ENCODE results near the gene UACA. TPM values are rescaled to one million over a fixed set of nuclear protein-coding genes. Genes with fewer than 3 reads are reported as not detected.

UACA gene
- total RNA-seq, 1 experiment from 2014 or later = 38.0 TPM

DNA sequence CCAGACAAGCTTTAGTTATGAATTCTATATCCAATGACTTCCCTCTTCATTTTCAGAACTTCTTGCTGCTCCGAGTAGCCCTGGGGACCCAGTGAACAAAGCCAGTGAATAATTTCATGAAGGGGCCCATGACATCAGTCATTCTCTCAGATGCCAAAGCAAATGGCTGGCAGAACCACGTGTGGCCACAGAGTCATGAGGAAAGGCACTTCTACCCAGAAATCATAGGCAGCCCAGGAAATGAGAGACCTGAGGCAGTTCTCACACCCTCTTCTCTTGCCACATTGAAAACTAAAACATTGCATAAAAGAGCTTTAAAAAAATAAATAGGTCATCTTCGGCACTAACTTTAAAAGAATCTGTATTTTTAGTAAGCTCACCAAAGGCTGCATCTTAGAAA, 4.3 kb upstream of the UACA start:
- Histone ChIP-seq H2BK5ac (ENCODE audit: insufficient read length, low read length) (no peak overlapping the region), H3K23me2 (ENCODE audit: insufficient read length, low read depth, low read length, poor library complexity, severe bottlenecking) (no peaks in the 10 kb centered on the region), H3K4ac (ENCODE audit: low read depth, low read length) (no peak overlapping the region), H3K18ac (ENCODE audit: insufficient read length, low read depth, low read length) (no peak overlapping the region), H3K79me2 (ENCODE audit: insufficient read depth, low read length) (no peaks in the 10 kb centered on the region), H2BK12ac (ENCODE audit: insufficient read length, low read depth, low read length) (no peak overlapping the region), H3K4me2 (ENCODE audit: insufficient read depth, insufficient read length, low read length) (no peak overlapping the region), H2AK5ac (ENCODE audit: insufficient read length, low read length) (no peak overlapping the region), H4K5ac (ENCODE audit: insufficient read length, low read depth, low read length) (no peak overlapping the region), H3T11ph (ENCODE audit: low read length) (no peak overlapping the region), H3K4me1 (ENCODE audit: insufficient read depth, low read length) (no peaks in the 10 kb centered on the region), H3K23ac (ENCODE audit: insufficient read length, low read depth, low read length) (no peak overlapping the region), H4K8ac (replicated peaks; ENCODE audit: insufficient read length, low read depth, low read length) (no peak overlapping the region), H2BK20ac (ENCODE audit: low read depth, low read length, poor library complexity, severe bottlenecking) (no peak overlapping the region), H3K14ac (ENCODE audit: insufficient read depth, low read length) (no peak overlapping the region), H3K9me3 (ENCODE audit: control insufficient read depth, low read depth, low read length) (no peaks in the 10 kb centered on the region), H3K56ac (ENCODE audit: insufficient read length, low read depth, low read length) (no peak overlapping the region), H4K20me1 (ENCODE audit: control insufficient read depth, insufficient read depth, insufficient read length) (no peaks in the 10 kb centered on the region), H2BK15ac (ENCODE audit: low read depth, low read length) (no peak overlapping the region), H4K91ac (ENCODE audit: insufficient read length, low read depth, low read length) (no peak overlapping the region), H3K79me1 (ENCODE audit: insufficient read depth, low read depth, low read length, poor library complexity, severe bottlenecking) (no peaks in the 10 kb centered on the region), H3K27me3 (ENCODE audit: insufficient read depth, low read length) (no peaks in the 10 kb centered on the region), H3K9ac (ENCODE audit: extremely low read depth, insufficient read length, low read length) (no peak overlapping the region), H3K27ac (ENCODE audit: insufficient read length, low read depth, low read length) (no peak overlapping the region), H2AFZ (ENCODE audit: low read length) (no peak overlapping the region), H2BK120ac (ENCODE audit: low read depth, low read length, poor library complexity, severe bottlenecking) (no peak overlapping the region)
- Mint-ChIP-seq H3K4me3 (no peak overlapping the region), H3K36me3 (ENCODE audit: insufficient read depth in 1 of 3, low read depth in 3 of 3) (no peaks in the 10 kb centered on the region), H3K9me3 (no peaks in the 10 kb centered on the region; a peak in 1 of 5 replicates), H3K4me1 (peaks cover 13 to 19% of the 10 kb centered on the region in 2 experiments), H3K27me3 (ENCODE audit: low read depth) (no peaks in the 10 kb centered on the region), H3K27ac (no peak overlapping the region)
- TF ChIP-seq, protein P1, sequence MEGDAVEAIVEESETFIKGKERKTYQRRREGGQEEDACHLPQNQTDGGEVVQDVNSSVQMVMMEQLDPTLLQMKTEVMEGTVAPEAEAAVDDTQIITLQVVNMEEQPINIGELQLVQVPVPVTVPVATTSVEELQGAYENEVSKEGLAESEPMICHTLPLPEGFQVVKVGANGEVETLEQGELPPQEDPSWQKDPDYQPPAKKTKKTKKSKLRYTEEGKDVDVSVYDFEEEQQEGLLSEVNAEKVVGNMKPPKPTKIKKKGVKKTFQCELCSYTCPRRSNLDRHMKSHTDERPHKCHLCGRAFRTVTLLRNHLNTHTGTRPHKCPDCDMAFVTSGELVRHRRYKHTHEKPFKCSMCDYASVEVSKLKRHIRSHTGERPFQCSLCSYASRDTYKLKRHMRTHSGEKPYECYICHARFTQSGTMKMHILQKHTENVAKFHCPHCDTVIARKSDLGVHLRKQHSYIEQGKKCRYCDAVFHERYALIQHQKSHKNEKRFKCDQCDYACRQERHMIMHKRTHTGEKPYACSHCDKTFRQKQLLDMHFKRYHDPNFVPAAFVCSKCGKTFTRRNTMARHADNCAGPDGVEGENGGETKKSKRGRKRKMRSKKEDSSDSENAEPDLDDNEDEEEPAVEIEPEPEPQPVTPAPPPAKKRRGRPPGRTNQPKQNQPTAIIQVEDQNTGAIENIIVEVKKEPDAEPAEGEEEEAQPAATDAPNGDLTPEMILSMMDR (conservative IDR thresholded peaks at IDR 0.05) = no peak
- WGBS (ENCODE audit: extremely low coverage, insufficient read length, low lambda C conversion rate) = no CpG with 5 or more reads among the region's 3 CpGs
- DNase-seq = no peak

All from H9 (cell line).